Activated T-helper 9 cell treated with anti-CD3 and anti-CD28 coated beads, Interleukin-2, amount 50 U/mL, for 16 hours (primary cell): Measurements from ENCODE around the gene XPO6.

Source experiments
- DNase-seq: peaks from one replicate; pipeline ENCODE4 v3.0.0-alpha.2; 2020; ENCODE audit warnings: low read depth

XPO6 gene

GRCh38 chr16:28110479-28110878 lies 101.3 kb downstream of the XPO6 start:
- no peak for DNase-seq

- DNase-seq: no peak
Observed at GRCh38 chr16:28110074-28110473, 101.7 kb downstream of the XPO6 start.

GRCh38 chr16:28108590-28109247 lies 103.0 kb downstream of the XPO6 start:
- DNase-seq: no peak

GRCh38 chr16:28107232-28107631 lies 104.5 kb downstream of the XPO6 start:
- DNase-seq: no peak

- DNase-seq: no peak
Observed at GRCh38 chr16:28106467-28107215, 105.1 kb downstream of the XPO6 start.

- no peak for DNase-seq
Observed at GRCh38 chr16:28105954-28106353, 105.8 kb downstream of the XPO6 start.

GRCh38 chr16:28105297-28105696 lies 106.5 kb downstream of the XPO6 start:
- no peak for DNase-seq

GRCh38 chr16:28104404-28104803 lies 107.4 kb downstream of the XPO6 start:
- no peak for DNase-seq

- DNase-seq: no peak
Observed at GRCh38 chr16:28103516-28104170, 108.1 kb downstream of the XPO6 start.

- no peak for DNase-seq
Observed at GRCh38 chr16:28101533-28101890, 110.3 kb downstream of the XPO6 start.

GRCh38 chr16:28100810-28101532 lies 110.8 kb downstream of the XPO6 start:
- DNase-seq: no peak

GRCh38 chr16:28098959-28099945 lies 112.5 kb downstream of the XPO6 start:
- DNase-seq: no peak

GRCh38 chr16:28098171-28098958 lies 113.4 kb downstream of the XPO6 start:
- DNase-seq: no peak

- no peak for DNase-seq
Observed at GRCh38 chr16:28096983-28097899, 114.5 kb downstream of the XPO6 start.

- no peak for DNase-seq
Observed at GRCh38 chr16:28093385-28093725, 118.4 kb downstream of the XPO6 start.

GRCh38 chr16:28092721-28093384 lies 118.9 kb downstream of the XPO6 start:
- DNase-seq: no peak

GRCh38 chr16:28091656-28092055 lies 120.1 kb downstream of the XPO6 start:
- DNase-seq: no peak

- DNase-seq: no peak
Observed at GRCh38 chr16:28090646-28091377, 121.0 kb downstream of the XPO6 start.
